DND-41 (cell line): Measurements from ENCODE around the gene TPM1.

ENCODE experiments used
- ATAC-seq: fragments of 200-7000 bp; cut with Tn5 transposase; 3 replicates; pipeline ENCODE4 v1.9.1; 2021; ENCODE audit warnings: low read depth; ENCODE audit not compliant: insufficient read depth
- DNase-seq: peaks from one replicate; pipeline ENCODE4 v3.0.0-alpha.2; 2020
- H2AFZ ChIP-seq: 2 replicates; pipeline ENCODE4 v1.6.0; 2012; ENCODE audit warnings: low read depth, low read length
- H3K27ac ChIP-seq: 2 replicates; pipeline ENCODE4 v1.5.1; 2012; ENCODE audit warnings: low read length, inconsistent platforms
- H3K27me3 ChIP-seq: fragments of 200-600 bp; sonication (generic); 2 replicates; pipeline ENCODE4 v1.6.0; 2012; ENCODE audit warnings: low read length, mild to moderate bottlenecking, inconsistent platforms; ENCODE audit not compliant: insufficient read depth, poor library complexity
- H3K36me3 ChIP-seq: 2 replicates; pipeline ENCODE4 v1.5.1; 2012; ENCODE audit warnings: low read length, inconsistent platforms; ENCODE audit not compliant: insufficient read depth
- H3K4me1 ChIP-seq: 2 replicates; pipeline ENCODE4 v1.5.1; 2012; ENCODE audit warnings: mild to moderate bottlenecking, low read length; ENCODE audit not compliant: insufficient read depth
- H3K4me2 ChIP-seq: 2 replicates; pipeline ENCODE4 v1.6.0; 2012; ENCODE audit warnings: mild to moderate bottlenecking, moderate library complexity, low read length, inconsistent platforms; ENCODE audit not compliant: insufficient read depth
- H3K4me3 ChIP-seq, 2 experiments: fragments of 200-600 bp in 1 of 2; shearing (Covaris generic) in 1 of 2; 2 replicates each; pipeline ENCODE4 v1.5.1; 2012 to 2016; ENCODE audit warnings: inconsistent platforms in 2 of 2, low read length in 2 of 2, mild to moderate bottlenecking in 2 of 2, low read depth in 1 of 2, moderate library complexity in 1 of 2
- H3K79me2 ChIP-seq: 2 replicates; pipeline ENCODE4 v1.6.0; 2012; ENCODE audit warnings: low read length, inconsistent platforms; ENCODE audit not compliant: insufficient read depth
- H3K9ac ChIP-seq: 2 replicates; pipeline ENCODE4 v1.6.0; 2012; ENCODE audit warnings: low read depth, mild to moderate bottlenecking, inconsistent platforms, low read length, moderate library complexity
- H3K9me3 ChIP-seq: 2 replicates; pipeline ENCODE4 v1.5.1; 2012; ENCODE audit warnings: low read length, moderate library complexity, mild to moderate bottlenecking, inconsistent platforms; ENCODE audit not compliant: insufficient read depth, severe bottlenecking
- H4K20me1 ChIP-seq: 2 replicates; pipeline ENCODE4 v1.6.0; 2012; ENCODE audit warnings: low read length; ENCODE audit not compliant: insufficient read depth
- EZH2 ChIP-seq: IDR thresholded peaks from 3 replicates; pipeline ENCODE4 v1.6.1; 2012; ENCODE audit warnings: borderline replicate concordance, low read depth, mild to moderate bottlenecking, moderate library complexity, low read length, inconsistent platforms; ENCODE audit not compliant: severe bottlenecking
- TF ChIP-seq, protein P1 (sequence below): IDR thresholded peaks from 2 replicates; pipeline ENCODE4 v1.5.1; 2012; ENCODE audit warnings: borderline replicate concordance, low read length, moderate library complexity, mild to moderate bottlenecking; ENCODE audit not compliant: poor library complexity, severe bottlenecking; ENCODE audit errors: extremely low read depth

Gene TPM1

DNA sequence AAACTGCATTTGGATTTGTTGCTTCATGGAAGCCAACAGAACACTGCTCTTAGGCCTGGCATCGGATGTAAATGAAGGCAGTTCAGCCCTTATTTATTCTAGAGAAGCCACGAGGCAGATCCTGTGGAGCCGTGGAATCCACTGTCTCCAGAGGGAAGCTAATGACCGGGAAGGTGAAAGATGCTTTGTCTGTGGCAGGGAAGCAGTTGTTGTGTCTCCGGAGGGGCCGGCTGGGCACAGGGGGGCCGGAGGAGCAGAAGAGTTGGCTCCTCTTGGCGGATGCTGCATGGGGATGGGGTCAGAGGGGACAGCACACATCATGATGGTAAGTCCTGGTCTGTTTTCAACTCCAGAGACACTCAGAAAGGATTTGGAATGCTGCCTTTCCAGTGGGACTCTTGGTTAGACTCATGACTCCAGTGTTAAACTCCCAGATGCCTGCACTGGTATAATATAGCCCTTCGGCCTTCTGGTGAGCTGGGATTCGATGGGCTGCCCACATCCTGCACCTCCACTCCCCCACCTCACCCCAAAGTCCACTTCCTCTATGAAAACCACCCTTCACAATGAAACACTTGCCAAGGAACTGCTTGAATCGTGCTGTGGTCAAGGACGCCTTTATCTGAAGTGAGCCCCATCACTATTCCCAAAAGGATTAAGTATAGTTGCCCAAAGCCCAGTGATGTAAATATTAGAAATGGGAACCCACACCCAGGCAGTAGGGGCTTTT lies 33.6 kb downstream of the TPM1 start:
- Histone ChIP-seq H3K79me2 (no peaks in the 10 kb centered on the region), H3K9me3 (no peaks in the 10 kb centered on the region), H3K27ac (no peak overlapping the region), H4K20me1 (no peaks in the 10 kb centered on the region), H3K4me3 (no peak overlapping the region), H3K4me1 (no peaks in the 10 kb centered on the region), H3K4me2 (no peak overlapping the region), H3K9ac (no peak overlapping the region), H2AFZ (no peak overlapping the region), H3K36me3 (no peaks in the 10 kb centered on the region), H3K27me3 (no peaks in the 10 kb centered on the region)
- no peak for TF ChIP-seq EZH2
- TF ChIP-seq, protein P1, sequence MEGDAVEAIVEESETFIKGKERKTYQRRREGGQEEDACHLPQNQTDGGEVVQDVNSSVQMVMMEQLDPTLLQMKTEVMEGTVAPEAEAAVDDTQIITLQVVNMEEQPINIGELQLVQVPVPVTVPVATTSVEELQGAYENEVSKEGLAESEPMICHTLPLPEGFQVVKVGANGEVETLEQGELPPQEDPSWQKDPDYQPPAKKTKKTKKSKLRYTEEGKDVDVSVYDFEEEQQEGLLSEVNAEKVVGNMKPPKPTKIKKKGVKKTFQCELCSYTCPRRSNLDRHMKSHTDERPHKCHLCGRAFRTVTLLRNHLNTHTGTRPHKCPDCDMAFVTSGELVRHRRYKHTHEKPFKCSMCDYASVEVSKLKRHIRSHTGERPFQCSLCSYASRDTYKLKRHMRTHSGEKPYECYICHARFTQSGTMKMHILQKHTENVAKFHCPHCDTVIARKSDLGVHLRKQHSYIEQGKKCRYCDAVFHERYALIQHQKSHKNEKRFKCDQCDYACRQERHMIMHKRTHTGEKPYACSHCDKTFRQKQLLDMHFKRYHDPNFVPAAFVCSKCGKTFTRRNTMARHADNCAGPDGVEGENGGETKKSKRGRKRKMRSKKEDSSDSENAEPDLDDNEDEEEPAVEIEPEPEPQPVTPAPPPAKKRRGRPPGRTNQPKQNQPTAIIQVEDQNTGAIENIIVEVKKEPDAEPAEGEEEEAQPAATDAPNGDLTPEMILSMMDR = no peak
- ATAC-seq (no peak), DNase-seq (no peak)

GRCh38 chr15:63076714-63077046 lies 34.1 kb downstream of the TPM1 start:
- no peak overlapping the region for H3K9ac ChIP-seq
- H3K4me2 ChIP-seq = no peak overlapping the region
- H3K27ac ChIP-seq = no peak overlapping the region
- H3K36me3 ChIP-seq = no peaks in the 10 kb centered on the region
- H3K79me2 ChIP-seq = no peaks in the 10 kb centered on the region
- no peak for ATAC-seq
- no peaks in the 10 kb centered on the region for H3K4me1 ChIP-seq
- DNase-seq = no peak
- H3K4me3 ChIP-seq = no peak overlapping the region
- H3K9me3 ChIP-seq = no peaks in the 10 kb centered on the region
- TF ChIP-seq EZH2 = no peak
- TF ChIP-seq, protein P1 = no peak
- H2AFZ ChIP-seq = no peak overlapping the region
- H4K20me1 ChIP-seq = no peaks in the 10 kb centered on the region
- no peaks in the 10 kb centered on the region for H3K27me3 ChIP-seq

DNA sequence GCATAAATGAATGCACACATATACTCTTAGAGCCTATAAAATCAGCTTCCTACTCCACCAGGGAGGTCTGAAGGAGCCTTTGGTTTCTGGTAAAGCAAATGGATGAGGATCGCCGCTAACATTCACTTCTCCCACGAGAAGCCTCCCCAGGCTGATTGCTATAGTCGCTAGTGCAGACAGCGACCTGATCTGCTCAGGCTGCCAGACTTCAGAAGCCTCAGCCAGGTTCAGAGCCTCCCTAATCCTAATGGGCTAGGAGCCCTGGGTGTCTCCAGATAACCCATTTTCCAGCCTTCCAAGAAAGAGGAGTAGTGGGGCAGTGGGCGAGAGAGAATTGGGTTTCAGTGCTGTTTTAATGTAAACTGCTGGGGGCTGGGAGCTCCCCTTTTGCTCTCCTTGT lies 35.4 kb downstream of the TPM1 start:
- ATAC-seq (no peak), DNase-seq (no peak)
- H3K36me3 ChIP-seq = no peaks in the 10 kb centered on the region

More for the DNA sequence above, 35.4 kb downstream of the TPM1 start:
- Histone ChIP-seq H4K20me1 (no peaks in the 10 kb centered on the region), H3K27ac (no peak overlapping the region), H3K4me2 (no peak overlapping the region), H3K9me3 (no peaks in the 10 kb centered on the region), H3K9ac (no peak overlapping the region), H3K4me3 (no peak overlapping the region), H3K27me3 (no peaks in the 10 kb centered on the region), H3K79me2 (no peaks in the 10 kb centered on the region), H3K4me1 (no peaks in the 10 kb centered on the region), H2AFZ (no peak overlapping the region)
- TF ChIP-seq, protein P1 = no peak
- TF ChIP-seq EZH2 = no peak
